Fibroblast of peridontal ligament (primary cell): ENCODE data around the gene SHE.
"Not testable (repeated sequence)": the region's sequence is repeated elsewhere in the genome, so short reads cannot be mapped to it uniquely, and the experiment has no call there.

Source experiments
- DNase-seq: peaks from one replicate; pipeline ENCODE4 v3.0.0-alpha.2; 2010; ENCODE audit errors: extremely low read depth

SHE gene

GRCh38 chr1:154502066-154502743 lies at the start of gene SHE, which contains the start of gene TDRD10:
TSS of gene SHE (minus strand) at chr1:154502412. CDS start at chr1:154502026, 386 bp downstream.
TSS of gene TDRD10 (plus strand) at chr1:154502219. CDS start at chr1:154506904, 4,685 bp downstream.
- no peak for DNase-seq

GRCh38 chr1:154551474-154551873 lies 49.3 kb upstream of the SHE start:
- DNase-seq = no peak

GRCh38 chr1:154550657-154551056 lies 48.4 kb upstream of the SHE start:
- DNase-seq = no peak

- no peak for DNase-seq
Measured at GRCh38 chr1:154550070-154550469, 47.9 kb upstream of the SHE start.

GRCh38 chr1:154549202-154549770 lies 47.1 kb upstream of the SHE start:
- DNase-seq = no peak

- DNase-seq = no peak
Measured at GRCh38 chr1:154548028-154548427, 45.8 kb upstream of the SHE start.

- DNase-seq = no peak
Measured at GRCh38 chr1:154547105-154547732, 45.0 kb upstream of the SHE start.

GRCh38 chr1:154546264-154547063 lies 44.3 kb upstream of the SHE start:
- DNase-seq = peak; percentile 63

GRCh38 chr1:154541231-154541630 lies 39.0 kb upstream of the SHE start:
- DNase-seq = no peak

- DNase-seq = no peak
Measured at GRCh38 chr1:154539486-154540483, 37.6 kb upstream of the SHE start.

GRCh38 chr1:154536570-154536969 lies 34.4 kb upstream of the SHE start:
- DNase-seq = no peak

- DNase-seq = no peak
Measured at GRCh38 chr1:154533952-154534844, 32.0 kb upstream of the SHE start.

GRCh38 chr1:154531950-154532349 lies 29.7 kb upstream of the SHE start:
- not testable (repeated sequence) for DNase-seq

GRCh38 chr1:154529308-154529707 lies 27.1 kb upstream of the SHE start:
- DNase-seq = no peak

GRCh38 chr1:154527192-154527591 lies 25.0 kb upstream of the SHE start:
- no peak for DNase-seq

- DNase-seq = no peak
Measured at GRCh38 chr1:154524881-154525280, 22.7 kb upstream of the SHE start.

GRCh38 chr1:154521695-154522094 lies 19.5 kb upstream of the SHE start:
- DNase-seq = no peak

GRCh38 chr1:154520333-154520732 lies 18.1 kb upstream of the SHE start:
- no peak for DNase-seq

GRCh38 chr1:154519591-154519991 lies 17.4 kb upstream of the SHE start:
- DNase-seq = no peak

GRCh38 chr1:154517661-154518060 lies 15.4 kb upstream of the SHE start:
- DNase-seq = no peak
